K562 (cell line): ENCODE results near the gene SHLD1. TPM values are rescaled to one million over a fixed set of nuclear protein-coding genes. Genes with fewer than 3 reads are reported as not detected.

Experiments used
- ATAC-seq: fragments of 200-7000 bp; cut with Tn5 transposase; 3 replicates; pipeline ENCODE4 v1.9.1; 2020; ENCODE audit warnings: moderate library complexity
- BruUV-seq: library from RNA; stranded (reverse); fragments of 400-500 nt; replicated peaks from 2 replicates; lab custom pipeline; 2021; lab: Mats Ljungman, UMichigan
- CTCF ChIA-PET: fragments of 300-600 bp; formaldehyde crosslinking; extraction: SDS; loops from one replicate; lab custom pipeline; 2021; ENCODE audit warnings: low intra/inter-chr PET ratio; lab: Yijun Ruan, JAX
- POLR2A ChIA-PET: fragments of 300-600, 350-650 bp; sonication (Branson Sonifier 250); formaldehyde crosslinking; extraction: SDS; loops from one replicate; lab custom pipeline; 2021; ENCODE audit warnings: antibody characterized with exemption, inconsistent platforms; lab: Yijun Ruan, JAX
- DNase-seq, 4 experiments: peaks; one replicate each; pipeline versions ENCODE4 v3.0.0 to v3.0.0-alpha.2; 2011 to 2018; ENCODE audit warnings: low spot score in 3 of 4, mixed read lengths in 3 of 4; ENCODE audit errors: extremely low read depth in 1 of 4
- FAIRE-seq: peaks from 2 replicates; lab custom pipeline; 2011; peaks lifted over from hg19 to GRCh38; lab: Jason Lieb, UNC
- H2AFZ ChIP-seq: 2 replicates; pipeline ENCODE4 v1.6.0; 2011; ENCODE audit warnings: low read depth, low read length, control low read depth, inconsistent platforms
- H3K27ac ChIP-seq: fragments of 200-600 bp; 3 replicates; pipeline ENCODE4 v1.8.0; 2011; ENCODE audit warnings: low read depth, mild to moderate bottlenecking, control low read depth, inconsistent platforms, low read length, moderate library complexity, mixed read lengths; ENCODE audit errors: extremely low read depth
- H3K27me3 ChIP-seq, 2 experiments: fragments of 300-600 bp in 1 of 2; 2 replicates in 1 of 2; 3 replicates in 1 of 2; pipeline versions ENCODE4 v1.6.0 to v1.8.0; 2011; ENCODE audit warnings: inconsistent platforms in 2 of 2, low read length in 2 of 2, mild to moderate bottlenecking in 1 of 2, mixed read lengths in 1 of 2, moderate library complexity in 1 of 2; ENCODE audit not compliant: control insufficient read depth in 2 of 2, insufficient read depth in 2 of 2
- H3K36me3 ChIP-seq: fragments of 300-600 bp; 3 replicates; pipeline ENCODE4 v1.8.0; 2011; ENCODE audit warnings: mild to moderate bottlenecking, low read length, inconsistent platforms; ENCODE audit not compliant: control insufficient read depth, insufficient read depth
- H3K4me1 ChIP-seq, 2 experiments: fragments of 200-600 bp in 1 of 2; replicated peaks in 1 of 2; 2 replicates in 1 of 2; 3 replicates in 1 of 2; pipeline versions ENCODE4 v1.5.1 to v1.8.0; 2011; ENCODE audit warnings: inconsistent platforms in 2 of 2, low read length in 2 of 2, mild to moderate bottlenecking in 1 of 2, mixed read lengths in 1 of 2, moderate library complexity in 1 of 2; ENCODE audit not compliant: control insufficient read depth in 2 of 2, insufficient read depth in 2 of 2
- H3K4me2 ChIP-seq: 2 replicates; pipeline ENCODE4 v1.6.1; 2011; ENCODE audit warnings: low read length, control low read depth, inconsistent platforms, mixed read lengths; ENCODE audit not compliant: insufficient read depth
- H3K4me3 ChIP-seq: fragments of 200-600 bp; sonication (generic), shearing (Covaris generic); 2 replicates; pipeline ENCODE4 v1.5.1; 2016; ENCODE audit warnings: control low read depth, inconsistent platforms
- H3K79me2 ChIP-seq: fragments of 200-600 bp; 3 replicates; pipeline ENCODE4 v1.8.0; 2011; ENCODE audit warnings: low read length, inconsistent platforms; ENCODE audit not compliant: control insufficient read depth, insufficient read depth
- H3K9ac ChIP-seq, 2 experiments: 2 replicates each; pipeline versions ENCODE4 v1.6.0 to v1.6.1; 2011; ENCODE audit warnings: low read depth in 2 of 2, low read length in 2 of 2, control low read depth in 1 of 2, inconsistent platforms in 1 of 2, mild to moderate bottlenecking in 1 of 2, mixed read lengths in 1 of 2; ENCODE audit not compliant: insufficient read depth in 1 of 2
- H3K9me1 ChIP-seq: one replicate; pipeline ENCODE4 v1.6.0; 2011; ENCODE audit warnings: inconsistent platforms, mild to moderate bottlenecking, low read length, moderate library complexity; ENCODE audit not compliant: control insufficient read depth, insufficient read depth
- H3K9me3 ChIP-seq: replicated peaks from 2 replicates; pipeline ENCODE4 v1.5.1; 2011; ENCODE audit warnings: low read depth, low read length, inconsistent platforms; ENCODE audit not compliant: control insufficient read depth, insufficient read depth
- H4K20me1 ChIP-seq: replicated peaks from 2 replicates; pipeline ENCODE4 v1.6.1; 2011; ENCODE audit warnings: low read length, inconsistent platforms, mixed read lengths; ENCODE audit not compliant: control insufficient read depth, insufficient read depth
- ARID3B ChIP-seq: fragments of 250-450 bp; sonication (Bioruptor Pico); IDR thresholded peaks from 2 replicates; pipeline ENCODE4 v1.4.0; 2020; ENCODE audit warnings: borderline replicate concordance
- CBFB ChIP-seq: sonication (generic); formaldehyde crosslinking; IDR thresholded peaks from 2 replicates; pipeline ENCODE4 v1.4.0; 2020; ENCODE audit warnings: mild to moderate bottlenecking, missing genetic modification reagents
- CBX2 ChIP-seq: fragments of 200-600 bp; sonication (generic); IDR thresholded peaks from one replicate; pipeline ENCODE4 v1.6.1; 2012; ENCODE audit warnings: mild to moderate bottlenecking, low read length, inconsistent platforms; ENCODE audit not compliant: insufficient read depth, poor library complexity, severe bottlenecking
- CCAR2 ChIP-seq: fragments of 200-400 bp; formaldehyde crosslinking; IDR thresholded peaks from 2 replicates; pipeline ENCODE4 v1.6.1; 2017; ENCODE audit warnings: mild to moderate bottlenecking, low read depth, low read length
- EP300 ChIP-seq: IDR thresholded peaks from 2 replicates; pipeline ENCODE4 v1.6.1; 2012; ENCODE audit warnings: low read length, improper control_type of control experiment
- HNRNPH1 ChIP-seq: fragments of 200-400 bp; formaldehyde crosslinking; optimal IDR thresholded peaks from 2 replicates; pipeline ENCODE3; 2017; ENCODE audit warnings: low read depth, mild to moderate bottlenecking, low read length, moderate library complexity
- MITF ChIP-seq: IDR thresholded peaks from 2 replicates; pipeline ENCODE4 v1.6.1; 2014; ENCODE audit warnings: antibody characterized with exemption
- PATZ1 ChIP-seq: fragments of 250-450 bp; sonication (Bioruptor Pico); IDR thresholded peaks from 2 replicates; pipeline ENCODE4 v1.5.0; 2020; ENCODE audit warnings: mild to moderate bottlenecking, borderline replicate concordance
- SAFB ChIP-seq: fragments of 200-400 bp; formaldehyde crosslinking; IDR thresholded peaks from 2 replicates; pipeline ENCODE4 v1.6.1; 2017; ENCODE audit warnings: low read depth, low read length, borderline replicate concordance
- TFAM ChIP-seq: fragments of 250-450 bp; sonication (Bioruptor Pico); conservative IDR thresholded peaks from 2 replicates; pipeline ENCODE4 v1.5.0; 2021; ENCODE audit warnings: mild to moderate bottlenecking, moderate library complexity
- WHSC1 ChIP-seq: IDR thresholded peaks from one replicate; pipeline ENCODE4 v1.6.1; 2012; ENCODE audit warnings: low read length, control low read depth, inconsistent platforms
- ZC3H11A ChIP-seq: IDR thresholded peaks from 2 replicates; pipeline ENCODE4 v1.6.1; 2012; ENCODE audit warnings: low read depth, low read length, improper control_type of control experiment
- WGBS: fragments of 100-300 bp; shearing (Covaris generic); methylation state at CpG from one replicate; pipeline ENCODE4 v1.1.6; 2016; ENCODE audit warnings: low coverage, mixed read lengths; ENCODE audit not compliant: insufficient coverage; ENCODE audit errors: missing lambda C conversion rate; 5-methylcytosine and 5-hydroxymethylcytosine counted together
- in situ Hi-C: fragments of 300-500 bp; cut with MboI; formaldehyde crosslinking; loops from 4 replicates; pipeline ENCODE4 v1.15.0; 2018; ENCODE audit warnings: inconsistent platforms, mixed read lengths
- intact Hi-C: fragments of 100-400 bp; cut with micrococcal nuclease; formaldehyde crosslinking; loops from 2 replicates; pipeline ENCODE4 v1.14.2; 2022
- polyA plus RNA-seq, 8 experiments: library from polyadenylated mRNA; depleted of rRNA in 4 of 8; stranded (reverse) in 5 of 8; unstranded in 3 of 8; fragments of >200 nt; fragmentation: Nextera tagmentation in 2 of 8; fragmentation: Illumina TruSeq in 1 of 8; extraction: Ambion mirVana in 2 of 8; extraction: Trizol in 1 of 8; gene quantifications; 2 replicates each; pipeline versions ENCODE4 v1.2.1 to v1.2.3, GENCODE V29; 2011 to 2014; ENCODE audit warnings: inconsistent platforms in 1 of 8, missing spikeins in 1 of 8
- total RNA-seq, 7 experiments: library from RNA; depleted of rRNA in 6 of 7; stranded (reverse); fragments of >200 nt in 6 of 7; fragmentation: Illumina TruSeq in 2 of 7; extraction: Trizol in 2 of 7; gene quantifications; 2 replicates each; pipeline versions ENCODE4 v1.2.1 to v1.2.3, GENCODE V29; 2011 to 2021; ENCODE audit warnings: low replicate concordance in 1 of 7
- TF ChIP-seq, protein P1 (sequence below): fragments of 250-450 bp; sonication (Bioruptor Pico); IDR thresholded peaks from 2 replicates; pipeline ENCODE4 v1.5.1; 2021; ENCODE audit warnings: mild to moderate bottlenecking
- TF ChIP-seq, protein P2 (sequence below): fragments of 200-800 bp; sonication (Bioruptor generic); IDR thresholded peaks from 2 replicates; pipeline ENCODE4 v1.6.1; 2017; ENCODE audit warnings: missing genetic modification characterization, missing compliant biosample characterization

Gene SHLD1
- total and polyA plus RNA-seq, 9 of the 15 experiments (the other 6 are each of a cell fraction or from before 2014, with no cell fraction given), result 3.7 to 21.6 (median 8.2) TPM

DNA sequence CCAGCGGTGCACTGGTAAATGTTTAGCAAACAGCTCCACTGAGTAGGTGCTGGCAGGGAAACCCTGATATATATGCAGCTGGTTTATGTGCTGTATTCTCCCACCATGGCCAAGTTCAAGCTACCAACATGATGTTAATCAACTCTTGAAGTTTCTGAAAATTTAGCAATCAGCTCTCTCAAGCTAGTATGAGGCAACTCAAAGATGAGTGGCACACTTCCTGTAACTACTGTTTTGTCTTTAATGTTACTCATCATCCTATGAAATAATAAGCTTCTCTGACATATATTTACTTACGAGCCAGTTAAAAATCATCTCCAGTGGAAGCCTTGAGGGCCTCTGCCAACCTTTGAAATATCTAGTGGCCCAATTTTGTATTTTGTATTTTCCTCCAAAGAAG lies 145.4 kb downstream of the SHLD1 start:
- H3K9ac ChIP-seq, result no peak overlapping the region
- no peak overlapping the region for H3K4me3 ChIP-seq
- no peaks in the 10 kb centered on the region for H4K20me1 ChIP-seq
- H3K9me3 ChIP-seq, result no peaks in the 10 kb centered on the region
- in situ Hi-C loops, result no loop called here
- DNase-seq (no peak), ATAC-seq (no peak), FAIRE-seq (no peak)
- POLR2A ChIA-PET, result interaction anchor here (0.7 kb wide), 1 partner anchor 17 kb away, joined by 3 read pairs; no protein-coding TSS in a partner anchor
- peaks cover under 1 to 3% of the 10 kb centered on the region in 2 experiments; a peak in 1 of 5 replicates for H3K27me3 ChIP-seq
- H3K79me2 ChIP-seq, result no peaks in the 10 kb centered on the region
- no peaks in the 10 kb centered on the region for H3K4me1 ChIP-seq
- no peaks in the 10 kb centered on the region for H3K36me3 ChIP-seq
- no peak overlapping the region for H3K4me2 ChIP-seq
- no peaks in the 10 kb centered on the region for H3K9me1 ChIP-seq
- CTCF ChIA-PET, result no interaction called here
- intact Hi-C loops, result no loop called here
- 0% methylated on average over 2 of the region's 2 CpGs for WGBS
- BruUV-seq, result no TSS peak
- H3K27ac ChIP-seq, result no peak overlapping the region
- H2AFZ ChIP-seq, result no peak overlapping the region
- TF ChIP-seq SAFB (no peak), MITF (no peak), CBFB (CRISPR knock-in tag) (no peak), CBX2 (no peak), ARID3B (CRISPR knock-in tag) (no peak), ZC3H11A (no peak), PATZ1 (no peak), HNRNPH1 (no peak), TFAM (CRISPR knock-in tag) (no peak), EP300 (no peak), CCAR2 (no peak), WHSC1 (no peak)
- TF ChIP-seq, protein P1, sequence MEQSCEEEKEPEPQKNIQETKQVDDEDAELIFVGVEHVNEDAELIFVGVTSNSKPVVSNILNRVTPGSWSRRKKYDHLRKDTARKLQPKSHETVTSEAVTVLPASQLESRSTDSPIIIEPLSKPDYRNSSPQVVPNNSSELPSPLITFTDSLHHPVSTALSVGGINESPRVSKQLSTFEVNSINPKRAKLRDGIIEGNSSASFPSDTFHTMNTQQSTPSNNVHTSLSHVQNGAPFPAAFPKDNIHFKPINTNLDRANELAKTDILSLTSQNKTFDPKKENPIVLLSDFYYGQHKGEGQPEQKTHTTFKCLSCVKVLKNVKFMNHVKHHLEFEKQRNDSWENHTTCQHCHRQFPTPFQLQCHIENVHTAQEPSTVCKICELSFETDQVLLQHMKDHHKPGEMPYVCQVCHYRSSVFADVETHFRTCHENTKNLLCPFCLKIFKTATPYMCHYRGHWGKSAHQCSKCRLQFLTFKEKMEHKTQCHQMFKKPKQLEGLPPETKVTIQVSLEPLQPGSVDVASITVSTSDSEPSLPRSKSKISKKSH (CRISPR knock-in tag), result no peak
- TF ChIP-seq, protein P2, sequence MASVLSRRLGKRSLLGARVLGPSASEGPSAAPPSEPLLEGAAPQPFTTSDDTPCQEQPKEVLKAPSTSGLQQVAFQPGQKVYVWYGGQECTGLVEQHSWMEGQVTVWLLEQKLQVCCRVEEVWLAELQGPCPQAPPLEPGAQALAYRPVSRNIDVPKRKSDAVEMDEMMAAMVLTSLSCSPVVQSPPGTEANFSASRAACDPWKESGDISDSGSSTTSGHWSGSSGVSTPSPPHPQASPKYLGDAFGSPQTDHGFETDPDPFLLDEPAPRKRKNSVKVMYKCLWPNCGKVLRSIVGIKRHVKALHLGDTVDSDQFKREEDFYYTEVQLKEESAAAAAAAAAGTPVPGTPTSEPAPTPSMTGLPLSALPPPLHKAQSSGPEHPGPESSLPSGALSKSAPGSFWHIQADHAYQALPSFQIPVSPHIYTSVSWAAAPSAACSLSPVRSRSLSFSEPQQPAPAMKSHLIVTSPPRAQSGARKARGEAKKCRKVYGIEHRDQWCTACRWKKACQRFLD (CRISPR knock-in tag), result no peak
